CD8-positive, alpha-beta memory T cell (primary cell): ENCODE results near the gene TRMT112. TPM values are rescaled to one million over a fixed set of nuclear protein-coding genes. Genes with fewer than 3 reads are reported as not detected.

Experiments used
- CTCF ChIA-PET: fragments of 350-600 bp; sonication (Branson Sonifier 250); formaldehyde crosslinking; loops from one replicate; lab custom pipeline; 2021; ENCODE audit warnings: antibody characterized with exemption; lab: Charles Lee
- POLR2A ChIA-PET: fragments of 350-600 bp; sonication (Branson Sonifier 250); formaldehyde crosslinking; loops from one replicate; lab custom pipeline; 2021; ENCODE audit warnings: antibody characterized with exemption; lab: Charles Lee
- DNase-seq, 5 donors: peaks; one replicate each; pipeline versions ENCODE4 v3.0.0 to v3.0.0-alpha.2; 2020 to 2022; ENCODE audit warnings: mixed read lengths in 1 of 5
- H3K27ac ChIP-seq: one replicate; pipeline ENCODE4 v1.7.0; 2013; ENCODE audit warnings: low read depth, mild to moderate bottlenecking, low read length, moderate library complexity
- H3K27me3 ChIP-seq: 2 replicates; pipeline ENCODE4 v1.7.0; 2013; ENCODE audit warnings: low read length, mild to moderate bottlenecking; ENCODE audit not compliant: insufficient read depth, poor library complexity, severe bottlenecking
- H3K36me3 ChIP-seq: 2 replicates; pipeline ENCODE4 v1.7.0; 2013; ENCODE audit warnings: mild to moderate bottlenecking, low read length, moderate library complexity; ENCODE audit not compliant: insufficient read depth
- H3K4me1 ChIP-seq: 2 replicates; pipeline ENCODE4 v1.7.0; 2013; ENCODE audit warnings: mild to moderate bottlenecking, low read length, moderate library complexity; ENCODE audit not compliant: insufficient read depth
- H3K4me3 ChIP-seq: 2 replicates; pipeline ENCODE4 v1.7.0; 2013; ENCODE audit warnings: mild to moderate bottlenecking, low read length
- H3K9me3 ChIP-seq: 2 replicates; pipeline ENCODE4 v1.7.0; 2013; ENCODE audit warnings: mild to moderate bottlenecking, low read length
- H3K27ac Mint-ChIP-seq, 8 donors: one replicate each; pipeline ENCODE4 v1.8.0; 2020 to 2021; ENCODE audit warnings: mixed read lengths in 8 of 8, mild to moderate bottlenecking in 6 of 8, inconsistent platforms in 3 of 8, moderate library complexity in 3 of 8
- H3K27me3 Mint-ChIP-seq, 2 donors: one replicate each; pipeline ENCODE4 v1.8.0; 2020 to 2021; ENCODE audit warnings: mixed read lengths in 2 of 2, mild to moderate bottlenecking in 1 of 2, moderate library complexity in 1 of 2
- H3K36me3 Mint-ChIP-seq, 3 donors: one replicate each; pipeline ENCODE4 v1.8.0; 2020 to 2021; ENCODE audit warnings: mixed read lengths in 3 of 3, inconsistent platforms in 1 of 3, mild to moderate bottlenecking in 1 of 3
- H3K4me1 Mint-ChIP-seq, 3 donors: one replicate each; pipeline ENCODE4 v1.8.0; 2020 to 2021; ENCODE audit warnings: mixed read lengths in 3 of 3, inconsistent platforms in 1 of 3, mild to moderate bottlenecking in 1 of 3
- H3K4me3 Mint-ChIP-seq, 7 donors: one replicate each; pipeline ENCODE4 v1.8.0; 2020 to 2021; ENCODE audit warnings: mixed read lengths in 7 of 7, mild to moderate bottlenecking in 6 of 7, moderate library complexity in 4 of 7, inconsistent platforms in 2 of 7
- H3K9me3 Mint-ChIP-seq, 5 donors: one replicate each; pipeline ENCODE4 v1.8.0; 2020 to 2022; ENCODE audit warnings: mixed read lengths in 5 of 5, mild to moderate bottlenecking in 3 of 5, moderate library complexity in 2 of 5, inconsistent platforms in 1 of 5
- polyA plus RNA-seq: library from polyadenylated mRNA; unstranded; fragments of 300-500 nt; fragmentation: Illumina TruSeq; gene quantifications from one replicate; pipeline ENCODE4 v1.2.3, GENCODE V29; 2021
- total RNA-seq, 2 experiments: library from RNA; stranded (reverse); gene quantifications; one replicate each; pipeline ENCODE4 v1.2.3, GENCODE V29; 2021

Gene TRMT112
- total and polyA plus RNA-seq, 3 experiments from 2014 or later: 327 to 467 (median 332) TPM

GRCh38 chr11:64283092-64283491, 34.3 kb downstream of the TRMT112 start:
- peaks cover 22% of the 10 kb centered on the region for H3K4me1 ChIP-seq
- H3K27me3 Mint-ChIP-seq: no peaks in the 10 kb centered on the region

GRCh38 chr11:64281957-64282770, 35.2 kb downstream of the TRMT112 start:
- H3K27me3 Mint-ChIP-seq: no peaks in the 10 kb centered on the region
- no peak overlapping the region for H3K4me3 ChIP-seq
- CTCF ChIA-PET: interaction anchor here (1.1 to 7.8 kb wide), 5 partner anchors 11 to 78 kb away, joined by 3 to 73 read pairs (median 6); partner anchors contain the start of genes CATSPERZ, NUDT22 and TRPT1
- H3K36me3 Mint-ChIP-seq: peaks cover 0 to 27% (median 5%) of the 10 kb centered on the region in 3 donors
- no peak overlapping the region for H3K27ac ChIP-seq
- H3K27me3 ChIP-seq: no peaks in the 10 kb centered on the region
- no peak for DNase-seq
- peaks cover 18 to 28% (median 25%) of the 10 kb centered on the region in 3 donors for H3K4me1 Mint-ChIP-seq
- peaks cover 22% of the 10 kb centered on the region for H3K4me1 ChIP-seq
- H3K9me3 ChIP-seq: no peaks in the 10 kb centered on the region
- peak overlapping the region in 3 of 7 donors; percentile 13 to 32 (median 17) for H3K4me3 Mint-ChIP-seq
- H3K27ac Mint-ChIP-seq: peak overlapping the region in 3 of 8 donors; percentile 12 to 48 (median 38)
- no peaks in the 10 kb centered on the region for H3K36me3 ChIP-seq
- POLR2A ChIA-PET: interaction anchor here (0.6 to 4.3 kb wide), 3 partner anchors 12 to 72 kb away, joined by 4 to 68 read pairs (median 6); no protein-coding TSS in a partner anchor
- no peaks in the 10 kb centered on the region for H3K9me3 Mint-ChIP-seq

More at GRCh38 chr11:64283092-64283491, 34.3 kb downstream of the TRMT112 start:
- no peaks in the 10 kb centered on the region for H3K9me3 ChIP-seq
- CTCF ChIA-PET: interaction anchor here (1.7 to 7.8 kb wide), 5 partner anchors 8 to 79 kb away, joined by 6 to 73 read pairs (median 8); partner anchors contain the start of gene CATSPERZ
- no peaks in the 10 kb centered on the region for H3K9me3 Mint-ChIP-seq
- H3K4me3 Mint-ChIP-seq: peak overlapping the region in 4 of 7 donors; percentile 20 to 98 (median 70)
- H3K4me1 Mint-ChIP-seq: peaks cover 18 to 28% (median 25%) of the 10 kb centered on the region in 3 donors
- POLR2A ChIA-PET: interaction anchor here (4.3 kb wide), 1 partner anchor 13 kb away, joined by 68 read pairs; no protein-coding TSS in a partner anchor
- H3K27me3 ChIP-seq: no peaks in the 10 kb centered on the region
- peak overlapping the region; percentile 69 to 100 (median 92) for H3K27ac Mint-ChIP-seq
- H3K4me3 ChIP-seq: no peak overlapping the region
- peaks cover 0 to 25% (median 5%) of the 10 kb centered on the region in 3 donors for H3K36me3 Mint-ChIP-seq
- no peak for DNase-seq
- no peak overlapping the region for H3K27ac ChIP-seq
- no peaks in the 10 kb centered on the region for H3K36me3 ChIP-seq

GRCh38 chr11:64278576-64279190, 38.7 kb downstream of the TRMT112 start:
- POLR2A ChIA-PET: no interaction called here
- CTCF ChIA-PET: no interaction called here
- no peak overlapping the region for H3K4me3 Mint-ChIP-seq
- H3K27me3 Mint-ChIP-seq: no peaks in the 10 kb centered on the region
- peaks cover 10 to 12% (median 10%) of the 10 kb centered on the region in 3 donors for H3K4me1 Mint-ChIP-seq
- H3K9me3 Mint-ChIP-seq: no peaks in the 10 kb centered on the region
- Histone ChIP-seq H3K27me3 (no peaks in the 10 kb centered on the region), H3K4me1 (peaks cover 8% of the 10 kb centered on the region), H3K36me3 (no peaks in the 10 kb centered on the region), H3K9me3 (no peaks in the 10 kb centered on the region), H3K27ac (no peak overlapping the region), H3K4me3 (no peak overlapping the region)
- no peak for DNase-seq
- H3K27ac Mint-ChIP-seq: peak overlapping the region in 1 of 8 donors; percentile 90
- peaks cover 0 to 29% (median 5%) of the 10 kb centered on the region in 3 donors for H3K36me3 Mint-ChIP-seq

GRCh38 chr11:64276653-64277431, 40.5 kb downstream of the TRMT112 start:
- H3K27ac Mint-ChIP-seq: no peak overlapping the region
- H3K27me3 ChIP-seq: no peaks in the 10 kb centered on the region
- H3K4me1 Mint-ChIP-seq: peaks cover 2 to 11% (median 8%) of the 10 kb centered on the region in 3 donors
- POLR2A ChIA-PET: interaction anchor here (0.6 kb wide), 1 partner anchor 41 kb away, joined by 3 read pairs; the partner anchor contains the start of gene PRDX5
- CTCF ChIA-PET: interaction anchor here (2.8 kb wide), 1 partner anchor 7 kb away, joined by 8 read pairs; the partner anchor contains the start of gene BAD
- H3K36me3 Mint-ChIP-seq: peaks cover 0 to 23% (median 5%) of the 10 kb centered on the region in 3 donors
- no peak for DNase-seq
- H3K4me3 Mint-ChIP-seq: no peak overlapping the region
- no peak overlapping the region for H3K4me3 ChIP-seq
- H3K4me1 ChIP-seq: peaks cover 6% of the 10 kb centered on the region
- no peaks in the 10 kb centered on the region for H3K9me3 Mint-ChIP-seq
- H3K27ac ChIP-seq: no peak overlapping the region
- no peaks in the 10 kb centered on the region for H3K27me3 Mint-ChIP-seq
- no peaks in the 10 kb centered on the region for H3K9me3 ChIP-seq
- H3K36me3 ChIP-seq: no peaks in the 10 kb centered on the region

- no peaks in the 10 kb centered on the region for H3K27me3 ChIP-seq
- peaks cover 11% of the 10 kb centered on the region for H3K4me1 ChIP-seq
- Mint-ChIP-seq H3K4me1 (peaks cover 5 to 8% (median 8%) of the 10 kb centered on the region in 3 donors), H3K9me3 (no peaks in the 10 kb centered on the region), H3K36me3 (peaks cover 0 to 18% (median 5%) of the 10 kb centered on the region in 3 donors), H3K4me3 (no peak overlapping the region), H3K27me3 (no peaks in the 10 kb centered on the region), H3K27ac (peak overlapping the region in 3 of 8 donors; percentile 17 to 36 (median 33))
- CTCF ChIA-PET: interaction anchor here (2.8 kb wide), 1 partner anchor 8 kb away, joined by 8 read pairs; the partner anchor contains the start of gene BAD
- H3K4me3 ChIP-seq: no peak overlapping the region
- no peak for DNase-seq
- no peaks in the 10 kb centered on the region for H3K9me3 ChIP-seq
- H3K27ac ChIP-seq: no peak overlapping the region
- H3K36me3 ChIP-seq: no peaks in the 10 kb centered on the region
- POLR2A ChIA-PET: no interaction called here
These were observed 41.5 kb downstream of the TRMT112 start for GRCh38 chr11:64275841-64276240.

GRCh38 chr11:64275031-64275800, 42.1 kb downstream of the TRMT112 start:
- Histone ChIP-seq H3K27me3 (no peaks in the 10 kb centered on the region), H3K27ac (no peak overlapping the region), H3K9me3 (no peaks in the 10 kb centered on the region), H3K36me3 (no peaks in the 10 kb centered on the region), H3K4me3 (no peak overlapping the region), H3K4me1 (peaks cover 11% of the 10 kb centered on the region)
- peaks cover 8 to 10% (median 9%) of the 10 kb centered on the region in 3 donors for H3K4me1 Mint-ChIP-seq
- H3K9me3 Mint-ChIP-seq: no peaks in the 10 kb centered on the region
- ChIA-PET POLR2A (no interaction called here), CTCF (interaction anchor here (2.0 to 2.8 kb wide), 2 partner anchors 9 to 71 kb away, joined by 5 to 8 read pairs; partner anchors contain the start of gene BAD)
- H3K27ac Mint-ChIP-seq: peak overlapping the region in 2 of 8 donors; percentile 33 to 36
- DNase-seq: no peak
- H3K4me3 Mint-ChIP-seq: no peak overlapping the region
- peaks cover 0 to 22% (median 5%) of the 10 kb centered on the region in 3 donors for H3K36me3 Mint-ChIP-seq
- peaks cover 0 to 3% of the 10 kb centered on the region in 2 donors for H3K27me3 Mint-ChIP-seq
